ENCODE data around the gene PTPRN2. TPM values are rescaled to one million over a fixed set of nuclear protein-coding genes. Genes with fewer than 3 reads are reported as not detected.

Gene PTPRN2
- total RNA-seq, 1 donor from 2014 or later = 7.8 TPM

- no peak for DNase-seq (ENCODE audit: low spot score)
Observed at GRCh38 chr7:158401295-158401694, 186.3 kb downstream of the PTPRN2 start.

- no peak for DNase-seq (ENCODE audit: low spot score)
Observed at GRCh38 chr7:158400601-158401225, 186.9 kb downstream of the PTPRN2 start.

GRCh38 chr7:158399762-158400161 lies 187.9 kb downstream of the PTPRN2 start:
- no peak for DNase-seq (ENCODE audit: low spot score)

- no peak for DNase-seq (ENCODE audit: low spot score)
Observed at GRCh38 chr7:158398750-158399149, 188.9 kb downstream of the PTPRN2 start.

GRCh38 chr7:158397885-158398284 lies 189.7 kb downstream of the PTPRN2 start:
- DNase-seq (ENCODE audit: low spot score) = no peak

GRCh38 chr7:158396982-158397862 lies 190.4 kb downstream of the PTPRN2 start:
- DNase-seq (ENCODE audit: low spot score) = peak; percentile 76

GRCh38 chr7:158396301-158396905 lies 191.2 kb downstream of the PTPRN2 start:
- DNase-seq (ENCODE audit: low spot score) = no peak

- no peak for DNase-seq (ENCODE audit: low spot score)
Observed at GRCh38 chr7:158395780-158396278, 191.8 kb downstream of the PTPRN2 start.

- no peak for DNase-seq (ENCODE audit: low spot score)
Observed at GRCh38 chr7:158395349-158395748, 192.3 kb downstream of the PTPRN2 start.

- DNase-seq (ENCODE audit: low spot score) = no peak
Observed at GRCh38 chr7:158394936-158395335, 192.7 kb downstream of the PTPRN2 start.

GRCh38 chr7:158393926-158394625 lies 193.5 kb downstream of the PTPRN2 start:
- no peak for DNase-seq (ENCODE audit: low spot score)

GRCh38 chr7:158392251-158392650 lies 195.4 kb downstream of the PTPRN2 start:
- DNase-seq (ENCODE audit: low spot score) = no peak

GRCh38 chr7:158391541-158391940 lies 196.1 kb downstream of the PTPRN2 start:
- no peak for DNase-seq (ENCODE audit: low spot score)

- DNase-seq (ENCODE audit: low spot score) = no peak
Observed at GRCh38 chr7:158391141-158391540, 196.5 kb downstream of the PTPRN2 start.

GRCh38 chr7:158390460-158390859 lies 197.2 kb downstream of the PTPRN2 start:
- DNase-seq (ENCODE audit: low spot score) = no peak

GRCh38 chr7:158389514-158390425 lies 197.9 kb downstream of the PTPRN2 start:
- no peak for DNase-seq (ENCODE audit: low spot score)

GRCh38 chr7:158388928-158389327 lies 198.7 kb downstream of the PTPRN2 start:
- DNase-seq (ENCODE audit: low spot score) = no peak

GRCh38 chr7:158388072-158388471 lies 199.6 kb downstream of the PTPRN2 start:
- DNase-seq (ENCODE audit: low spot score) = no peak

- DNase-seq (ENCODE audit: low spot score) = no peak
Observed at GRCh38 chr7:158387546-158387891, 200.1 kb downstream of the PTPRN2 start.

GRCh38 chr7:158386866-158387545 lies 200.6 kb downstream of the PTPRN2 start:
- DNase-seq (ENCODE audit: low spot score) = no peak

GRCh38 chr7:158386355-158386618 lies 201.3 kb downstream of the PTPRN2 start:
- DNase-seq (ENCODE audit: low spot score) = no peak
